GM18519 (cell line): ENCODE results near the gene ITPRIPL1.

Experiments
- ATAC-seq: cut with Tn5 transposase; IDR thresholded peaks from one replicate; pipeline ENCODE4 v1.9.1; 2021; ENCODE audit warnings: mild to moderate bottlenecking, moderate library complexity; ENCODE audit not compliant: unreplicated experiment, low FRiP score

ITPRIPL1 gene

DNA sequence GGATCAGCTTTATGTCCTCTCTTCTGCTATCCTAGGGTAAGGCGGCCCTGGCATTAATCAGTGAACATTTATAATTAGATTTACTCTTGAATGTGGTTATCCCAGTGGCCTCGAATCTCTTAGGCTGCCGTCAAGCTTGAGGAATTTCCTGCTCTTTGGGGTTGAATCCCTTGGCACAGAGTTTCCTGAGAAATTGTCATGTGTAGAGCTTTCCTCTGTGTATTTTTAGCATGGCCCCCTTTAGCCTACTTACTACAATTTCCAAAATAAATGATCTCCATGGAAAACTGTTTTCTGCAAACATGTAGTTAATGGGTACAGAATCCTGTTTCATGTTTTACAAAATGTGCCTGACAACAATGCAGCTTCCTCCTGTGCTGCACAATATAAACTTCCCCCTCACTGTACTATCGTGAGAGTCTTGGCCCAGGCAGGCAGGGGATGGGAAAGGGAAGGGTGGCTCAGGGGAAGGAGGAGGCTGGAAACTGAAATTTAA is 28.5 kb downstream of the ITPRIPL1 start:
- no peak for ATAC-seq

DNA sequence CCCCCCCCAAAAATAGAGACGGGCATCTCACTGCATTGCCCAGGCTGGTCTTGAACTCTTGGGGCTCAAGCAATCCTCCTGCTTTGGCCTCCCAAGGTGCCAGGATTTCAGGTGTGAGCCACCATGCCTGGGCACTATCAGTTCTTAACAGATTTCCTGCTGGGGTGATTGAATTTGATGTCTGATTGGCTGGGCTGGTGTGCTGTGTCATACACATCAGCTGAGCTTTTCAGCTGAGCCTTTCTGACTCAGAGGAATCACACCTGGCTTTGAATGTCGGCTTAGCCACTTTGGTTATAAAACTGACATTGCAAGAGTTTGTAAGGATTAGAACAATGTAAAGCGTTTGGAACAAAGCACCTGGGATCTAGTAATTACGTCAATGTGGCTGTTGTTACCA is 29.4 kb downstream of the ITPRIPL1 start:
- no peak for ATAC-seq

DNA sequence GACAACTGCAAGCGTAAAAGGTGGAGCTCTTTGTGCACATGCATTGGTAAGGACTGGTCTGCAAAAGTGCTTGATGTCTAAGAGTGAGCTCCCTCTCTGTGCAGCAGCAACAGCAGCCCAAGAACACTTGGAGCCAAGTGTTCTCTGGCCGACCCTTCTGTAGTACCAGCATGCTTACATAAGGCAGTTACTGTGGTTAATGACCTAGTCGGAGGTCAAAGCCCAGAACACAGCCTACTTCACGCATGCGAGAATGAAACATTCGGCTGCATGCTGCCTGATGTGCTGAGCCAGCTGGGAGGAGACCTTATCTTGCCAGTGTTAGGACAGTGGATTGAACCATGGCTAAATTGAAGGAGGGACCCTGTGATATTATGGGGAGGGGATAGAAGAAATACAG is 31.8 kb downstream of the ITPRIPL1 start:
- ATAC-seq, result no peak

DNA sequence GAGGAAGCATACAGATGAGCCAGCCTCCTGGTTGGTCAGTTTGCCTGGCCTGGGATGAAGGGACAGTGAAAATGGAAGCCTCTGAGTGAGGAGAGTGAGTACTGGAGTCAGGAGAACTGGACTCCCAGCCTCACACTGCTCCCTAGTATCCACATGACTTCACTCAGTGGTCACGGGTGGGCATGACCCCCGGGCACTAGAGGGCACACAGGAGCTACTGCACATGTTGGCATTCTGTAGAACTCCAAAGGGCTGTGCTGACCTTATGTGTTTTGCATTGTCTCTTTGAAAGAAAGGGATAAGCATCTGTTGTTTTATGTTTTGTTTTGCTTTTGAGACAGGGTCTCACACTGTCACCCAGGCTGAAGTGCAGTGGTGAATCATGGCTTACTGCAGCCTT is 34.2 kb downstream of the ITPRIPL1 start:
- ATAC-seq, result no peak

DNA sequence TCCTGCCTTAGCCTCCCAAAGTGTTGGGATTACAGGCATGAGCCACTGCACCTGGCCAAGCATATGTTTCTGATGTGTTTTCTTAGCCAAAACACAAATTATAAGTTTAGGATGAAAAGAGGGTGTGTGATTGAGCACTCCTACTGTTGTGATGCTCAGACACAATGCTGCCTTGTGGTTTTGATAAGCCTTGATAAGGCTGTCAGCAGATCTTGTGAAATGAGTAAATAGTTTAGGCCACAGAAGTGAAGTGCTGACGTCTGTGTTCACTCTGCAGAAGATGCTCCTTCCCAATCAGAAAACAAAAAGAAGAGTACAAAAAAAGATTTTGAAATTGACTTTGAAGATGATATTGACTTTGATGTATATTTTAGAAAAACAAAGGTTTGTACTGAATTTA is 34.7 kb downstream of the ITPRIPL1 start:
- no peak for ATAC-seq

DNA sequence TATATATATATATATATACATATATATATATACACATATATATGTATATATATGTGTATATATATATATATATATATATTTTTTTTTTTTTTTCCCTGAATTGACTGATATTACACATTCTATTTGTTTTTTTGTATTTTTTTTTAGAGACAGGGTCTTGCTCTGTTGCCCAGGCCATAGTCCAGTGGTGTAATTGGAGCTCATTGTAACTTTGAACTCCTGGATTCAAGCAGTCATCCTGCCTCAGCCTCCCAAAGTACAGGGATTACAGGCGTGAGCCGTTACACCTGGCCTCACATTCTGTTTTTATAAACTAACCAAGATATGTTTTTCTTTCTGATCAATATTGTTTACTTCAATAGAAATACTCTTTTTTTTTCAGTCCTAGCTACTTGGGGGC is 36.6 kb downstream of the ITPRIPL1 start:
- ATAC-seq, result no peak

DNA sequence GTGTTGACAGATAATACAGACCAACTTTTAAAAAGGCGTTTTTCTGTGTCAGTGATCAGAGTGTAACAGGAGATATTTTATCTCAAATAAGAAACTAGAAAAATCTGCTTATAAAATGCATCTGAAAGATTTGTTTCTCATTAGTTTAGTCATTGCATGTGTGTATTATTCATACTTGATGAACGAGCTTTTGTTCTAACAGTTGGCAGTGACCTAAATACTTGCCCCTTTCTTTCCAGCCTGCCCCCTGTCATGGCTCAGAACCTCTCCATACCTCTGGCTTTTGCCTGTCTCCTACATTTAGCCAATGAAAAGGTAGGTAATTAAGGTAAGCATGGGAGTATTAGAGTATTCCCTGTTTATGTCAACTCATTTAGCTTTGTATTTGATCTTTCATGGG is 44.1 kb downstream of the ITPRIPL1 start:
- ATAC-seq, result no peak

DNA sequence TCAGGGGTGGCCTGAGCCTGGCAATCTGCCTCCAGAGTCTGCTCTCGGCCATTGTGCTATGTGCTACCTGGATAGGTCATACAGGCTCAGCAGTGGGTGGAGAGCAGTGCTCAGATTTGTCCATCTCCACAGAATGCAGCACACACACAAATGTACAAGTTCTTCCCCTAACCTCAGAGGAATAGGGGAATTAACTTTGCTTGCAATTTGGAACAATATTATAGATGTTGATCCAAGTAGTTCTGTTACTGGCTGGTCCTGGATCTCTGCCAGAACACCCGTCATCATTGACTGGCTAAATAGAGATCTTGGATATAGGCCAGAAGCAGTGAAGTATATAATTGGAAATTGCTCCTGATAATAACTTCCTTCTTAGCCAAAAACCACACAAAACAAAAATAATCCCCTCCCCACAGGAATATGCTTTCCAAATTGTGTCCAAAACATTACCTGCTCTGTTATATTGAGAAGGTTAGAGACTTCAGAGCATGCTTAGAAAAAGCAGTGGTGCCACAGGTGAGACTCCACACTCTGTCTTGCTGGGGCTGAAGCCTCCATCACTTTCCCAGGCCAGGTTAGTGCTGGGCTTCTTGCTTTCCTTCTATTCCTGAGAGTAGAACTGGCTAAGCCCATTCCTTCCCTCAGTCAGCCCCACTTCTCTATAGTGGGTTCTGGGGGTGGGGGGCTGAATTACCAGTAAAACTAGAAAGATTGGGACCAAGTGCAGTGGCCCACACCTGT is 49.3 kb downstream of the ITPRIPL1 start:
- no peak for ATAC-seq
